OCI-LY3 (cell line): ENCODE results near the gene QRSL1.
A peak's percentile ranks its signal among the peaks of the same experiment; 100 is the strongest.
"Not testable (repeated sequence)": the region's sequence is repeated elsewhere in the genome, so short reads cannot be mapped to it uniquely, and the experiment has no call there.

Source experiments
- H2AFZ ChIP-seq: fragments of 200-600, 300-600 bp; shearing (Covaris generic); 2 replicates; pipeline ENCODE4 v1.6.0; 2014; ENCODE audit warnings: antibody characterized with exemption, low read depth, low read length
- H3K27ac ChIP-seq: fragments of 200-600, 300-600 bp; sonication (generic); 2 replicates; pipeline ENCODE4 v1.5.1; 2014; ENCODE audit warnings: mild to moderate bottlenecking, low read length, moderate library complexity, mixed read lengths
- H3K27me3 ChIP-seq: fragments of 200-600, 300-600 bp; sonication (generic); 2 replicates; pipeline ENCODE4 v1.6.1; 2014; ENCODE audit warnings: low read depth, low read length, mixed read lengths
- H3K36me3 ChIP-seq: fragments of 200-600, 300-600 bp; sonication (generic); replicated peaks from 2 replicates; pipeline ENCODE3; 2014; ENCODE audit warnings: low read depth, low read length, mixed read lengths
- H3K4me1 ChIP-seq: fragments of 300-600, 200-600 bp; sonication (generic); 2 replicates; pipeline ENCODE4 v1.6.1; 2014; ENCODE audit warnings: low read length, mixed read lengths
- H3K4me2 ChIP-seq: fragments of 200-600, 300-600 bp; sonication (generic); 2 replicates; pipeline ENCODE4 v1.6.1; 2014; ENCODE audit warnings: low read length, mixed read lengths
- H3K4me3 ChIP-seq: fragments of 300-600, 200-600 bp; sonication (generic); 2 replicates; pipeline ENCODE4 v1.5.1; 2014; ENCODE audit warnings: antibody characterized with exemption, mild to moderate bottlenecking, low read length, moderate library complexity
- H3K79me2 ChIP-seq: fragments of 300-600, 200-600 bp; shearing (Covaris generic); 2 replicates; pipeline ENCODE4 v1.6.1; 2014; ENCODE audit warnings: mild to moderate bottlenecking, low read length, mixed read lengths
- H3K9ac ChIP-seq: fragments of 300-600, 200-600 bp; shearing (Covaris generic); 2 replicates; pipeline ENCODE4 v1.6.0; 2014; ENCODE audit warnings: mild to moderate bottlenecking, low read length, moderate library complexity
- H3K9me3 ChIP-seq: fragments of 200-600, 300-600 bp; shearing (Covaris generic); 2 replicates; pipeline ENCODE4 v1.6.1; 2014; ENCODE audit warnings: low read length, mixed read lengths; ENCODE audit not compliant: insufficient read depth
- H4K20me1 ChIP-seq: fragments of 200-600, 300-600 bp; sonication (generic); 2 replicates; pipeline ENCODE4 v1.6.1; 2016; ENCODE audit warnings: low read length, mixed read lengths; ENCODE audit not compliant: insufficient read depth
- EZH2phosphoT487 ChIP-seq: fragments of 200-600 bp; shearing (Covaris generic); IDR thresholded peaks from 2 replicates; pipeline ENCODE4 v1.6.1; 2018; ENCODE audit warnings: antibody characterized with exemption, mixed run types, low read depth
- TF ChIP-seq, protein P1 (sequence below): fragments of 200-600, 300-600 bp; sonication (generic); IDR thresholded peaks from 2 replicates; pipeline ENCODE4 v1.5.1; 2014; ENCODE audit warnings: antibody characterized with exemption, low read length, low read depth

The QRSL1 gene

DNA sequence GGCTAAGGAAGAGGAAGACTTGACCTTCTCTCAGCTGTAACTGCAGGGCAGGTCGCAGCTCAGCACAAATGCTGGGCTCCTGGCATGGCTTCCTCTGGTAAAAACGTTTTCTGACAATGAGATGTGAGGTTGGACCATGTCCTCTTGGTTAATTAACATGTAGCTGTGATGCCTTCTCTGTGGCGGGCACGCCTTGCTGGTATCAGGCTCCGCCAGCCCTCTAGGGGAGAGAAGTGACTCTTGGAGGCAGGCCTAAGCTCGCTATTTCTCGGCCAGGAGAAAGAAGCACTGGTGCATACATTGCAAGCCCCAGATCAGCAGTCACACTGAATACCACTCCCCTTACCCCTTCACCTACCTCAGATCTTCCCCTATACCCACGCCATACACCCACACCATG is 65.0 kb downstream of the QRSL1 start:
- H3K9me3 ChIP-seq, result no peaks in the 10 kb centered on the region; the same call in 1 of the 2 replicates
- no peak overlapping the region for H3K4me2 ChIP-seq

DNA sequence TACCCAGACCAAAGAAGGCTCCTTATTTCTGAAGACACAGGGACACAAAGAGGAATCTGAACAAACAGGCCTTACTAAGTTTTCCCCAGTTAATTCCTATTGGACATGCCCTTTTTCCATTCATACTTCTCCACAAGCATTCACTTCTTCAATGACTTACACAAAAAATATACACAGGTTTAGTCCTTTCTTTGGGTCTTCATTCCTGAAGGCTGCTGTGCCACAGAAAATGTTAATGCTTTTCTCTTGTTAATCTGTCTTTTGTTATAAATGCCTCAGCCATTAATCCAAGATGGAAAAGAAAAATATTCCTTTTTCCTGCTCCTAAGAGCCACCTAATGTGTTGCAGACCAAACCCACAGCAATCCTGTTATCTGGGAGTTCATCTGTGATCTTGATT is 71.2 kb downstream of the QRSL1 start:
- H3K27ac ChIP-seq, result no peak overlapping the region
- H3K4me1 ChIP-seq, result peaks cover 26% of the 10 kb centered on the region
- TF ChIP-seq, protein P1, sequence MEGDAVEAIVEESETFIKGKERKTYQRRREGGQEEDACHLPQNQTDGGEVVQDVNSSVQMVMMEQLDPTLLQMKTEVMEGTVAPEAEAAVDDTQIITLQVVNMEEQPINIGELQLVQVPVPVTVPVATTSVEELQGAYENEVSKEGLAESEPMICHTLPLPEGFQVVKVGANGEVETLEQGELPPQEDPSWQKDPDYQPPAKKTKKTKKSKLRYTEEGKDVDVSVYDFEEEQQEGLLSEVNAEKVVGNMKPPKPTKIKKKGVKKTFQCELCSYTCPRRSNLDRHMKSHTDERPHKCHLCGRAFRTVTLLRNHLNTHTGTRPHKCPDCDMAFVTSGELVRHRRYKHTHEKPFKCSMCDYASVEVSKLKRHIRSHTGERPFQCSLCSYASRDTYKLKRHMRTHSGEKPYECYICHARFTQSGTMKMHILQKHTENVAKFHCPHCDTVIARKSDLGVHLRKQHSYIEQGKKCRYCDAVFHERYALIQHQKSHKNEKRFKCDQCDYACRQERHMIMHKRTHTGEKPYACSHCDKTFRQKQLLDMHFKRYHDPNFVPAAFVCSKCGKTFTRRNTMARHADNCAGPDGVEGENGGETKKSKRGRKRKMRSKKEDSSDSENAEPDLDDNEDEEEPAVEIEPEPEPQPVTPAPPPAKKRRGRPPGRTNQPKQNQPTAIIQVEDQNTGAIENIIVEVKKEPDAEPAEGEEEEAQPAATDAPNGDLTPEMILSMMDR, result no peak
- TF ChIP-seq EZH2phosphoT487, result no peak
- H3K27me3 ChIP-seq, result no peaks in the 10 kb centered on the region
- H2AFZ ChIP-seq, result no peak overlapping the region
- peaks cover 3% of the 10 kb centered on the region for H3K36me3 ChIP-seq
- no peak overlapping the region for H3K4me3 ChIP-seq
- no peak overlapping the region for H3K9ac ChIP-seq
- H3K9me3 ChIP-seq, result peaks cover 32% of the 10 kb centered on the region; the same call in 1 of the 2 replicates
- no peak overlapping the region for H3K4me2 ChIP-seq
- no peaks in the 10 kb centered on the region for H3K79me2 ChIP-seq
- no peaks in the 10 kb centered on the region for H4K20me1 ChIP-seq

More for the DNA sequence above, 65.0 kb downstream of the QRSL1 start:
- Histone ChIP-seq H3K27me3 (no peaks in the 10 kb centered on the region), H3K36me3 (no peaks in the 10 kb centered on the region), H3K79me2 (no peaks in the 10 kb centered on the region), H3K9ac (no peak overlapping the region), H3K27ac (no peak overlapping the region), H2AFZ (no peak overlapping the region), H3K4me3 (no peak overlapping the region), H3K4me1 (0 out of 2 replicates have a peak, but pooled peaks cover 2% of the 10 kb centered on the region), H4K20me1 (no peaks in the 10 kb centered on the region)
- TF ChIP-seq, protein P1, result no peak
- no peak for TF ChIP-seq EZH2phosphoT487

DNA sequence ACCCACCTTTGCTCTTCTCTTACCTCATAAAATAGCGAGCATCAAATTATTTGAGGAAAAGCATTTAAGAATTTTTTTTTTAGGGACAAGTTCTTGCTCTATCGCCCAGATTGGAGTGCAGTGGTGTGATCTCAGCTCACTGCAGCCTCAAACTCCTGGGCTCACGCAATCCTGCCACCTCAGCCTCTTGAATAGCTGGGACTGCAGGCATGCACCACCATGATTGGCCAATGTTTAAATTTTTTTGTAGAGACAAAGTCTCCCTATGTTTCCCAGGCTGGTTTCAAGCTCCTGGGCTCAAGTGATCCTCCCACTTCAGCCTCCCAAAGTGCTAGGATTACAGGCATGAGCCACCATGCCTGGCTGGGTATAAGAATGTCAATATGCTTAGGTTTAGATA is 71.8 kb downstream of the QRSL1 start:
- H3K27me3 ChIP-seq, H3K4me3 ChIP-seq, H2AFZ ChIP-seq, H3K36me3 ChIP-seq, H3K27ac ChIP-seq, H4K20me1 ChIP-seq, H3K79me2 ChIP-seq, H3K9ac ChIP-seq: not testable (repeated sequence)
- Histone ChIP-seq H3K9me3 (peaks cover 38% of the 10 kb centered on the region; the same call in 1 of the 2 replicates), H3K4me1 (peaks cover 26% of the 10 kb centered on the region), H3K4me2 (peak overlapping the region; percentile 84)

DNA sequence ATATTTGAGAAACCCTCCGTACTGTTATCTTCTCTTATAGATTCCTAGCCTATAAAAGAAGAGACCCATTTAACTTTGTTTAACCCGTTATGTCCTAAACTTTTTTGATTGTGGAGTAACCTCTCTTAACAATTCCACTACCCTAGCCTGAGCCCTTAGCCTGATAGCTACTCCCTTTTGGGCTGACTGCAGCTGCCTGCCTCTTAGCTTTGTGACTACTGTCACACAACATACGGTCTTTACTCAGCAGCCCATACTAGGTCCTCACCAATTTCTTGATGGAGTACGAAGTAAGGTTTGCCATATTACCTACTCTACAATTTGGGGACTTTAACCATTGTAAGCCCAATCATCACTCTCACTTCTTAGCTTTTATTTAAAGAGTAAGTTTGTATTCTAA is 72.7 kb downstream of the QRSL1 start:
- no peaks in the 10 kb centered on the region for H4K20me1 ChIP-seq
- peak overlapping the region; percentile 40 for H3K9ac ChIP-seq
- H3K79me2 ChIP-seq, result no peaks in the 10 kb centered on the region
- TF ChIP-seq, protein P1, result no peak
- no peak for TF ChIP-seq EZH2phosphoT487
- peaks cover 39% of the 10 kb centered on the region; the same call in 1 of the 2 replicates for H3K9me3 ChIP-seq
- H3K4me2 ChIP-seq, result peak overlapping the region; percentile 84
- H2AFZ ChIP-seq, result peak overlapping the region; percentile 71; the same call in 1 of the 2 replicates
- H3K4me3 ChIP-seq, result peak overlapping the region; percentile 68
- H3K4me1 ChIP-seq, result peaks cover 26% of the 10 kb centered on the region
- peaks cover 5% of the 10 kb centered on the region for H3K36me3 ChIP-seq
- H3K27me3 ChIP-seq, result no peaks in the 10 kb centered on the region
- peak overlapping the region; percentile 89 for H3K27ac ChIP-seq
